ENCODE measurements around the gene OSTM1.

GRCh38 chr6:108036884-108037283, 37.7 kb downstream of the OSTM1 start:
- no peak for TF ChIP-seq CTCF (IDR thresholded peaks at IDR 0.05)
- no peak for TF ChIP-seq POLR2AphosphoS5 (IDR thresholded peaks at IDR 0.05; ENCODE audit: low read depth, low read length)
- no peak for TF ChIP-seq REST (IDR thresholded peaks at IDR 0.05; ENCODE audit: insufficient read depth in 1 of 2, low read depth in 2 of 2, low read length in 1 of 2)
